HG03280 (cell line): Measurements from ENCODE around the gene ABLIM2.

Experiments used
- ATAC-seq: cut with Tn5 transposase; IDR thresholded peaks from one replicate; pipeline ENCODE4 v1.9.1; 2021; ENCODE audit warnings: mild to moderate bottlenecking, moderate library complexity; ENCODE audit not compliant: unreplicated experiment

ABLIM2 gene

GRCh38 chr4:8194306-8195242 lies 36.0 kb upstream of the ABLIM2 start:
- no peak for ATAC-seq

GRCh38 chr4:8192748-8193738 lies 34.4 kb upstream of the ABLIM2 start:
- ATAC-seq, result peak; percentile 83

- ATAC-seq, result no peak
Observed at GRCh38 chr4:8191136-8191747, 32.6 kb upstream of the ABLIM2 start.

- no peak for ATAC-seq
Observed at GRCh38 chr4:8189551-8190466, 31.2 kb upstream of the ABLIM2 start.

- ATAC-seq, result no peak
Observed at GRCh38 chr4:8188743-8189550, 30.3 kb upstream of the ABLIM2 start.

- ATAC-seq, result no peak
Observed at GRCh38 chr4:8188085-8188484, 29.5 kb upstream of the ABLIM2 start.

- ATAC-seq, result no peak
Observed at GRCh38 chr4:8185930-8186329, 27.3 kb upstream of the ABLIM2 start.

- no peak for ATAC-seq
Observed at GRCh38 chr4:8185295-8185694, 26.7 kb upstream of the ABLIM2 start.

- no peak for ATAC-seq
Observed at GRCh38 chr4:8184061-8184460, 25.4 kb upstream of the ABLIM2 start.

GRCh38 chr4:8182858-8183725 lies 24.5 kb upstream of the ABLIM2 start:
- ATAC-seq, result no peak

- ATAC-seq, result no peak
Observed at GRCh38 chr4:8182294-8182693, 23.7 kb upstream of the ABLIM2 start.

- ATAC-seq, result no peak
Observed at GRCh38 chr4:8181844-8182243, 23.2 kb upstream of the ABLIM2 start.

GRCh38 chr4:8181119-8181518 lies 22.5 kb upstream of the ABLIM2 start:
- ATAC-seq, result no peak

GRCh38 chr4:8180310-8181093 lies 21.9 kb upstream of the ABLIM2 start:
- no peak for ATAC-seq

- no peak for ATAC-seq
Observed at GRCh38 chr4:8179771-8180170, 21.2 kb upstream of the ABLIM2 start.

GRCh38 chr4:8179074-8179473 lies 20.5 kb upstream of the ABLIM2 start:
- no peak for ATAC-seq

GRCh38 chr4:8177956-8178355 lies 19.3 kb upstream of the ABLIM2 start:
- no peak for ATAC-seq
